CMK (cell line): ENCODE data around the gene BCL2L12.

Experiments
- DNase-seq: peaks from one replicate; pipeline ENCODE4 v3.0.0-alpha.2; 2010; ENCODE audit warnings: low read depth

BCL2L12 gene

DNA sequence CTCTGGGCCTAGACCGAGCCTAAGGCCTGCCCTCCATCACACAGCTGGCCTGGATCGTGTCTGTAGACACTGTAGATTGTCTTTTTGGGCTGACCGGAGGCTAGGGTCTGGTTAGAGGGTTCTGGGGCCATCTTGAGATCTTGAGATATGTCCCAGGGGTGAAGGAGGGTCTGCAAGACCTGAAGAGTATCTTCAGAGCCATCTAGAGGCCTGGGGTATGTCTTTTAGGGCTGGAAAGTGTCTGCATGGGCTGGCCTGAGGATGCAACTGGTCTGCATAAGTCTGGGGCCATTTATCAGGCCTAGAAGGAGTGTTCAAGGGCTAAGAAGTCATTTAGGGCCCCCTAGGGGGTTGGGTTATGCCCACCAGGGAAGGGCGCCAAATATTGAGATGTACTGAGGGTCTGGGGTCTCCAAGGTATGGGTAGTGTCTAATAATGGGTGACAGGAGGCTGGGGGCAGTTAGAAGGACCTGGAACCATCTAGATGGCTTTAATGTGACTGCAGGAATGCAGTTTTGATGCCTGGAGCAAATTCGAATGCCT is 23.2 kb upstream of the BCL2L12 start:
- no peak for DNase-seq

- no peak for DNase-seq
Observed at GRCh38 chr19:49643466-49643865, 22.3 kb upstream of the BCL2L12 start.

DNA sequence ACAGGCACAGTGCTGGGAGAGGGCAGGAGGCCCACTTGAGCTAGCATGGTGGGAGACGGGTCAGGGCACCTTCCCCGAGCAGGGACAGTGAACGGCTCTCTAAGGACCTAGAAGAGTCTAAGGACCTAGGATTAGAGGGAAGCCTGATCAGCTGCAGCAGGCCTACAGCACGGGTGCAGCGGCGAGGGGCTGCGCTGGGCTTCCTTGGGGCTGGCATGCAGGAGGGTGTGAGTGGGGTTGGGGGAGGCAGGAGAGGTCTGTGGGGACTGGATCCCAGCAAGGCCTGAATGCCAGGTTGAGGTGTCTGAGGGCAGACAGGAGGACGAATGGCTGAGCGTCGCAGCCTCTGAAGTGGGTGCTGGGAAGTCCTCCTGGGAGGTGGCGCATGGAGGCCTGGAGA is 20.1 kb upstream of the BCL2L12 start:
- DNase-seq: no peak

DNA sequence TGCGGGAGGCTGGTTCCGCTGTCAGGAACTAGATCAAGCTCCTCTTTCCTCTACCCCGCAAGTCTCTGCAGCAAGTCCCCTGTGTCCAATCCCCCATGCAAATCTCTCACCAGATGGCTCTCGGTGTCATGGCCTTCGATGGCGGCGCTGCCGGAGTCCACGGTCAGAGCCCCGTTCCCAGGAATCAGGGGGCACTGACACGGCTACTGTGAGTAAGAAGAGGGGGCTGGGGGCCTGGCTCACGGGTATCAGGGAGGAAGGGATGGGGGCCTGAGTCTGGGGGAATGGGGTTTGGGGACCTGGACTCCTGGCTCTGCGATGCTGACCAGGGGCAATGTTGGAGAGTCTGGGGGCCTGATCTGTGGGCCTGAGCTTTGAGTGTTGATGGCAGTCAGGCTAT is 19.7 kb upstream of the BCL2L12 start:
- no peak for DNase-seq

DNA sequence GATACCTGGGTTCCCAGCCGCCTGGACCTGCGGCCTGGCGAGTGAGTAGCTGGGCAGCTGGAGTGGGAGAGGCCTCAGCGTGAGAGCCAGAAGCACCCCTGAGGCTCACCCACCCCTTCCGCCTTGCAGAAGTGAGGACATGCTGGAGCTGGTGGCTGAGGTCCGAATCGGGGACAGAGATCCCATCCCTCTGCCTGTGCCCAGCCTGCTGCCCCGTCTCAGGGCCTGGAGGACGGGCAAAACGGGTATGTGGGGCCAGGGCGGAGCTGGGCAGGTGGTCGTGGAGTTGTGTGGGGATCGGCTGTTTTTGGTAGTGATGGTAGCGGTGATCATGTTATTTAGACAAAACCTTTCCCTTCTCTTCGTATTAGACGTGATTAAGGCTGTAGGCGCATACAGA is 19.1 kb upstream of the BCL2L12 start:
- no peak for DNase-seq

DNA sequence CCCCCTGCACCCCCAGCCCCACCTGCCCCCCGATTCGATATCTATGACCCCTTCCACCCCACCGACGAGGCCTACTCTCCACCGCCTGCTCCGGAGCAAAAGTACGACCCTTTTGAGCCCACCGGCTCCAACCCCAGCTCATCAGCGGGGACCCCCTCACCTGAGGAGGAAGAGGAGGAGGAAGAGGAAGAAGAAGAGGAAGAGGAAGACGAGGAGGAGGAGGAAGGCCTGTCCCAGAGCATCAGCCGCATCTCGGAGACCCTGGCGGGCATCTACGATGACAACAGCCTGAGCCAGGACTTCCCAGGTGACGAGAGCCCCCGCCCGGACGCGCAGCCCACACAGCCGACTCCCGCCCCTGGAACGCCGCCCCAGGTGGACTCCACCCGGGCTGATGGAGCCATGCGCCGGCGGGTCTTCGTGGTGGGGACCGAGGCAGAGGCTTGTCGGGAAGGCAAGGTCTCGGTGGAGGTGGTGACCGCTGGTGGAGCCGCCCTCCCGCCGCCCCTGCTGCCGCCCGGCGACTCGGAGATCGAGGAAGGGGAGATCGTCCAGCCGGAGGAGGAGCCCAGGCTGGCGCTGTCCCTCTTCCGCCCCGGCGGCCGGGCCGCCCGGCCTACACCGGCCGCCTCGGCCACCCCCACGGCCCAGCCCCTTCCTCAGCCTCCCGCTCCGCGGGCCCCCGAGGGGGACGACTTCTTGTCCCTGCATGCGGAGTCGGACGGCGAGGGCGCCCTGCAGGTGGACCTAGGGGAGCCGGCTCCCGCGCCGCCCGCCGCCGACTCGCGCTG is 14.5 kb upstream of the BCL2L12 start:
- no peak for DNase-seq

- DNase-seq: no peak
Observed at GRCh38 chr19:49651820-49652550, 13.7 kb upstream of the BCL2L12 start.

- no peak for DNase-seq
Observed at GRCh38 chr19:49652551-49653465, 12.9 kb upstream of the BCL2L12 start.

GRCh38 chr19:49653466-49653806 is 12.3 kb upstream of the BCL2L12 start:
- no peak for DNase-seq

DNA sequence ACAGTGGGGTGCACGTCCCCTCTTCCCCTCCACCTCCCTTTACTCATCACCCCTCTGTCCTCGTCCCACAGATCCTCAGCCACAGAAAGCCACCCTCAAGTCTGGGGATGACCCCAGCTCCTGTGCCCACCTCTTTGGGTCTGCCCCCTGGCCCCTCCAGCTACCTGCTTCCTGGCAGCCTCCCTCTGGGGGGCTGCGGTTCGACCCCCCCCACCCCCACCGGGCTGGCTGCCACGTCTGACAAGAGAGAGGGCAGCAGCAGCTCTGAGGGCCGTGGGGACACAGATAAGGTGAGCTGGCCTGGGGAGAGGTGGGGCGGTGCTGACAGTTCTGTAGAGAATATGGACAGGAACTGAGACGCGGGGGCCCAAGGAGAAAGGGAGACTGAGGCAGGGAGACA is 11.2 kb upstream of the BCL2L12 start:
- no peak for DNase-seq

DNA sequence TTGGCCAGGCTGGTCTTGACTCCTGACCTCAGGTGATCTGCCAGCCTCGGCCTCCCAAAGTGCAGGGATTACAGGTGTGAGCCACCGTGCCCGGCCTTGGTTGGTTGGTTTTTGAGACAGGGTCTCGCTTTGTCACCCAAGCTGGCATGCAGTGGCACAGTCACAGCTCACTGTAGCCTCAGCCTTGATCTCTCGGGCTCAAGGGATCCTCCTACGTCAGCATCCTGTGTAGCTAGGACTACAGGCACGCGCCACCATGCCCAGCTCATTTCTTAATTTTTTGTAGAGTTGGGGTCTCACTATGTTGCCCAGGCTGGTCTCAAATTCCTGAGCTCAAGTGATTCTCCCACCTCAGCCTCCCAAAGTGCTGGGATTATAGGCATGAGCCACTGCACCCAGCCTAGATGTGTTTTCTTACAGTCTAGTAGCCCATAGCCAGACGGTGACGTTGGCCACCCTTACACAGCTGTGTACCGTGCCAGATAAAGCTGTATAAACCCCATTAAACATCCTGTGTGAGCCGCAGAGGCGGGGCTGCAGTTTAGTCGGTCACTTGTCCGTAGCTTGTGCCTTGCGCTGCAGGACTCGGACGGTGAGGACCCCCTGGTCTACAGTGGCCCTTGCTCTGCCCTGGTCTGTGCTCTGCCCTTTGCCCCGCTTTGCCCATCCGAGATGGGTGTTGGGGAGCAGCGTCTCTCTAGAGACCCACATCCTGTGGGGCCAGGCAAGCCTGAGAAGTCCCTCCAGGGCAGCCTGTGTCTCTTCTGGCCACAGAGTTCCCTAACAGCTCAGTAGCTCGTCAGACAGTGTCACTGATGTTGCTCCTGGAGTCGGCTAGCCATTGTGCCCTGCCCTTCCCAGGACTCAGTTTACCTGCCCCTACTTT is 9.9 kb upstream of the BCL2L12 start:
- no peak for DNase-seq

DNA sequence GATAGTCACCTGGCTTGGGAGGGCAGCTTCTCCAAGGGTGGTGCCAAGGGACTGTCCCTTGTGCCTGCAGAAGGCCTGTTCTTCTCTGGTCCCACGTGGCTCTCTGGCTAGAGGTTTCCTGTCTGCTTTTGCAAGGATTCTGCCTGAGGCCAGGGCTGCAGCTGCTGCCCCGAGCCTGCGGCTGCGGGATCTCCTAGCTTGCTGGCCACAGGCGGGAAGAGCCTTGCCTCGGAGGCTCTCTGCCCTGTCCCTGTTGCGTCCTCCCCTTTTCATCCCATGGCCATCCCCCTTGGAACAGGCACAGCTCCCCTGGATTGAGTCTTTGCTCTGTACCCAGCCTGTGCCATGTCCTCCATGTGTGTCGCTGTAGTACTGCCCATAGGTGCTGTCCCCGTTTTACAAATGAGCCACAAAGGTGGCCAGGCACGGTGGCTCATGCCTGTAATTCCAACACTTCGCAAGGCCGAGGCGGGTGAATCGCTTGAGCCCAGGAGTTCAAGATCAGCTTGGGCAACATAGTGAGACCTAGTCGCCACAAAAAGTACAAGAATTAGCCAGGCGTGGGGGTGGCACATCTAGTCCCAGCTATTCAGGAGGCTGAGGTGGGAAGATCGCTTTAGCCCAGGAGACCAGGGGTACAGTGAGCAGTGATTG is 9.2 kb upstream of the BCL2L12 start:
- no peak for DNase-seq

- no peak for DNase-seq
Observed at GRCh38 chr19:49657493-49658138, 8.1 kb upstream of the BCL2L12 start.

DNA sequence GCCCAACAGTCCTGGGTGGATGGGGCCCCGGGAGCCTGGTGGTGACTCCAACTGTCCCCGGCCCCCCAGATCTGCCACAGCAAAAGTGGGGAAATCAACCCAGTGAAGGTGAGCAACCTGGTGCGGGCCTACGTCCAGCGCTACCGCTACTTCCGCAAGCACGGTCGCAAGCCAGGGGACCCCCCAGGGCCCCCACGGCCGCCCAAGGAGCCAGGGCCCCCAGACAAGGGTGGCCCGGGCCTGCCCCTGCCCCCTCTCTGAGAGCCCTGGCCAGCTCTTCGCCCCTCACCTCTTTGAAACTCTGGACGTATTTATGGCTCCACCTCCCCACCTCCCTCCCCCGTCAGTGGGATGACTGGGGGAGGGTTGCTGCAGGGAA is 7.6 kb upstream of the BCL2L12 start:
- no peak for DNase-seq

- no peak for DNase-seq
Observed at GRCh38 chr19:49658566-49659442, 6.9 kb upstream of the BCL2L12 start.

- DNase-seq: no peak
Observed at GRCh38 chr19:49660338-49660961, 5.3 kb upstream of the BCL2L12 start.

DNA sequence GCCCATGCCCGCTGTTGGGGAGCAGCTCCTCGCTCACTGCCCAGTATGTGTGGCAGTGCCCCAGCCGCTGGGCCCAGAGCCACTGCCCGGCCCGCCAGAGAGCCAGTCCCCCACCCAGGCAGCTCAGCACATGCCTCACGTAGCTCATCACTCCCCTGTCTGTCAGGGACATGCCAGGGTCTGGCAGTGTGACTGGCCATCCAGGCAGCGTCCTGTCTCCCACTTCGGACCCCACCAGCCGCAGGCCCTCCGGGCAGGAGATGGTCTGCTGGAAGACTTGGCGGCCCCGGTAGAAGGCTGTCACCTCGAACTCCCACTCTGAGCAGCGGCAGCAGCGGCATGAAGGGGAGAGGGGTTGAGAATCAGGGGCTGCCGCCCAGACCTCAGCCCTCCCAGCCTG is 3.7 kb upstream of the BCL2L12 start:
- DNase-seq: no peak

- DNase-seq: no peak
Observed at GRCh38 chr19:49663224-49663623, 2.5 kb upstream of the BCL2L12 start.
